IPS DF 4.7 (cell line): ENCODE data around the gene SNRPF.

Experiments used
- DNase-seq: peaks from one replicate; pipeline ENCODE4 v3.0.0-alpha.2; 2013; ENCODE audit warnings: low spot score; ENCODE audit errors: extremely low read depth

The SNRPF gene

DNA sequence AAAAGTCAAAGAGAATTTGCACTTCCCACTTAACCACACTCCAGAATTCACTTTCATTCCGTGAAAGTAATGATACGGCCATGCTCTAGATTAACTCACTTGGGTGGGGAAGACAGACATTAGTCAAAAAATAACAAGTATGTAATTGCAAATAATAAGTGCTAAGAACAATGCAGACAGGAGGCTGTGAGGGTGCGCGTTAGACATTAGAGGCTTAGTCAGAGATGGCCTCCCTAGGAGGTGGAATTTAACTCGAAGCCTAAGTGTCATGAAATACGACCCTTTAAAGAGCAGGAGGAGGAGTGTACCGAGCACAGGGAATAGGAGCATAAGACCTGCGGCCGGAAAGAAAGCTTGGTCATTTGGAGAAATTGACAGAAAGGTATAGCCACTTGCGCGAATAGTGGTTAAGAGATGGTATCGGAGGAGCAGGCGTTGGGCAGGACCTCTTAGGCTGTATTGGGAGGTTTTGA lies 628 bp downstream of the SNRPF start:
- no peak for DNase-seq

GRCh38 chr12:95859947-95860850 lies 1.4 kb downstream of the SNRPF start:
- no peak for DNase-seq

DNA sequence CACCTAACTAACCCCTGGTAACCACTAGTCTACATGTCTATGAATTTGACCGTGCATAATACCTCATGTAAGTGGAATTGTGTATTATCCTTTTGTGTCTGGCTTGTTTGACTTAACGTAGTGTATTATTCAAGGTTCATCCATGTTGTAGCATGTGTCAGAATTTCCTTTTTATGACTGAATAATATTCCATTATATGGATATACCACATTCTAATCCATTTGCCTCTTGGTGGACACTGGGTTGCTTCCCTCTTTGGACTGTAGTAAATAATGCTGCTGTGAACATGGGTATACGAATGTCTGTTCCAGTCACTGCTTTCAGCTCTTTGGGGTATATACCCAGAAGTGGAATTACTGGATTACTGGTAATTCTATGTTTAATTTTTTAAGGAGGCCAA lies 3.3 kb downstream of the SNRPF start:
- DNase-seq = no peak

DNA sequence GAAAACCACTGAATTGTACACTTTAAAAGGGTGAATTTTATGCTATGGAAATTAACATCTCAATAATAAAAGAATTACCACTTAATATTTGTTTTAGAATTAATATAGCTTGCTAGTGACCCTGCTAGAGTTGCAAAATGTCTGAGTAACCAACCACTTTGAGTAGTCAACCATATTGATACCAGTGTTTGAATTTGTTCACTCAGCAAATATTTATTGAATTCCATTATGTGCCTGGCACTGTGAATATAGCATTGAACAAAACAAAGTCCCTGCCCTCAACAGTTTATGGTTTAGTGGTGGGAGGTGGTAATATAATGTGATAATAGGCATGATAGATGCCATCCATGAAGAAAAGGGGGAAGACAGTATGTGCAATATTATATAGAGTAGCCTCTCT lies 4.6 kb downstream of the SNRPF start:
- no peak for DNase-seq

DNA sequence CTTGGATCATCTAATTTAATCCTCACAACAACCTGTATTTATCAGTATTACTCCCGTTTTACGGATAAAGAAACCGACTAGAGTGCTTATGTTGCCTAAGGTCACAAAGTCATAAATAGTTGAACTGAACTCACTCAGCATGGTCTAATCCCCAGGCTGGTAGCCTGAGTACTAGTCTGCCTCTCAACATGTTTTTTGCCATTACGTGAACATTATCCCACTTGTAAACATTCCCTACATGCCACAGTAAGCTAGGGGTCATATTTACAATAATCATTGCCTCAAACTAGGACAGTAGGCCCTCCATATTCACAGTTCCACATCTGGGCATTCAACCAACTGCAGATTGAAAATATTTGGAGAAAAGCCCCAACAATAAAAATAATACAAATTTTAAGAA lies 12.1 kb downstream of the SNRPF start:
- no peak for DNase-seq

DNA sequence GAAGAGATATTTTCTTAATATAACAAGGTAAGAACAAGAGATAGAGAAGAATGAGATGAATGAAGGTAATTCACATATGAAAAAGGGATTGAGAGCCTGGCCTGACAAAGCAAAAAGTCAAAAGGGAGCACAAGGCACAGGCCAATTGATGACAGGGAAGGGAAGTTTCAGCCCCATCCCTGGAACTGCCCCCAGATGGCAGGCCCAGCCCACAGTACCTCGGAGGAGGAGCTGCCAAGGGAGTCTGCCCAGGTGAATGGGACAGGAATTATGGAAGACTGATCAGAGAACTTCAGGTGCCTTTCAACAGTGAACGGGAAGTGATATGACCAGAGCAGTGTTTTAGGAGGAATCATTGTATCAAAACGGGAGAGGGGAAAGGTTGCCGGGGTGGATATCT lies 15.7 kb downstream of the SNRPF start:
- no peak for DNase-seq

GRCh38 chr12:95877622-95878021 lies 18.9 kb downstream of the SNRPF start:
- no peak for DNase-seq

GRCh38 chr12:95880895-95881294 lies 22.1 kb downstream of the SNRPF start:
- no peak for DNase-seq

- DNase-seq = no peak
These were observed 22.7 kb downstream of the SNRPF start for GRCh38 chr12:95881331-95881955.

DNA sequence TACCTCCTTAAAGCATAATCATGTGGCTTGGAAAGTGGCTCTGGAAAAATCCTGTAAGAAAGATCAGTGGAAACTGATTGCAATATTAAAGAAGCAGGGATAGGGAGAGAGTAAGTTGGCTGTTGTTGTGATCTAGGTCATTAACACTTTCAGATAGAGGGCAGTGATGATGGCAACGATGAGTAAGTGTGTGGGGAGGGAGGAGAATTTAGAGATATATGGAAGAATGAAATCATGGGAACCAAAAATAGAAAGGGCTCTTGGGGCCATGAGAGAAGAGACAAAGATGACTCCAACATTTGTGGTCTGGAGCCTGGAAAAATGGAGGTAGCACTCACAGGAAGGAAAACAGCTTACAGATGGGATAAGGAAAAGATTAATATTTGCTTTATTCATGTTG lies 23.3 kb downstream of the SNRPF start:
- DNase-seq = no peak

DNA sequence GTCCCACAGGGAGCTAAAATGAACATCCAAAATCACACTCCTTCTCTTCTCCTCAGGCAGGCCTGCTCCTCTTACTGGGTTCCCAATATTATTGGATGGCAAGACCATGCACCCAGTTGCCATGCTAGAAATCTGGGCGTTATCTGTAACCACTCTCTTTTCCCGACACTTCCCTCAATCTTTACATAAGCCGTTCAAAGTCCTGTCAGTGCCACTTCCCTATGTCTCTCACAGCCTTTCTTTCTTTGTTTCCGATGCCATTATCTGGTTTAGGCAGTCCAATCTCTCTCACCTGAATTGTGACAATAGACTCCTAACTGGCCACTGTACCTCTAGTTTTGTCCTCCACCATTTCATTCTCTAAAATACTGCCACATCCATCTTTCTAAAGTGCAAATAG lies 24.1 kb downstream of the SNRPF start:
- DNase-seq = no peak

DNA sequence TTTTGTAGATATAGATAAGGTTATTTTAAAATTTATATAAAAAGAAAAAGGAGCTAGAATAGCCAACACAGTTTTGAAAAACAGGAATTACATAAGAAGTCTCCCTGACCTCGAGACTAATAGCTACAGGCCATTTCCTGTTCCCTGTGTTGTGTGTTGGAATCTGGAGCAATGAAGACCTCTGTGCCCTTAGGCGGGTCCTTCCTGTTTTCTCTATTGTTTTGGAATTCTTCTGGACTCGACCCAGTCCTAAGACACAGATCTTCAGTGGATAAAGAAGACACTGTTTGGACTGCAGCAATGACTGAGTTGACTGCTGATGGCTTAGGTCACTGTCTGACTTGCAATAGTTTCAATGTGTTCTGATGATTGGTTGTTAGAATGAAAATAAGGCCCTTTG lies 26.2 kb downstream of the SNRPF start:
- DNase-seq = no peak

DNA sequence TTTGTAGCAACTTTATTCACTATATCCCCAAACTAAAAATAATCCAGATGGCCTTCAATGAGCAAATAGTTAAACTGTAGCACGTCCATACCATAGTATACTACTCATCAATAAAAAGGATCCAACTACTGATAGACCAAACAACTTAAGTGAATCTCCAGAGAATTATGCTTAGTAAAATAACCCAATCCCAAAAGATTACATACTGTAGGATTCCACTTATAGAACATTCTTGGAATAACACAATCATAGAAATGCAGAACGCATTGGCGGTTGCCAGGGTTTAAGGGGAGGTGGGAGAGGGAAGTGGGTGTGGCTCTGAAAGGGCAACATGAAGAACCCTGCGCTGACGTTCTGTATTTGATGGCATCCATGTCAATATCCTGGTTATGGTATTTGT lies 28.6 kb downstream of the SNRPF start:
- DNase-seq = no peak

DNA sequence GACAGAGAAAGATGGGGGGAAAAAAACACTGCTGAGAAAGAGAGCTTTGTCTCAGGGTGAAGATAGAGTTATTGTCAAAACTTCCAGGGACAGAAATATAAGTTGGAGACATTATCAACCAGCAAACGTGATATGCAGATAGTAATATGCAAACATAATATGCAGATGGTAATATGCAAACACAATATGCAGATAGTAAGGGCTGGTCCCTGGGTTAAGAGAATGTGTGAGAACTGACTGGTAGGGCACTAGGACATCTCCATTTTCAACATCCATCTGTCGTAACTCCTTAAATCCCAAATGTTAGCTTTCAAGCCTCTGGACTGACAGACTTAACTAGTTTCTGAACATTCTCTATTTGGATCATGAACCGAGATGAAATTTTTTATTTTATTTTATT lies 32.2 kb downstream of the SNRPF start:
- DNase-seq = no peak

DNA sequence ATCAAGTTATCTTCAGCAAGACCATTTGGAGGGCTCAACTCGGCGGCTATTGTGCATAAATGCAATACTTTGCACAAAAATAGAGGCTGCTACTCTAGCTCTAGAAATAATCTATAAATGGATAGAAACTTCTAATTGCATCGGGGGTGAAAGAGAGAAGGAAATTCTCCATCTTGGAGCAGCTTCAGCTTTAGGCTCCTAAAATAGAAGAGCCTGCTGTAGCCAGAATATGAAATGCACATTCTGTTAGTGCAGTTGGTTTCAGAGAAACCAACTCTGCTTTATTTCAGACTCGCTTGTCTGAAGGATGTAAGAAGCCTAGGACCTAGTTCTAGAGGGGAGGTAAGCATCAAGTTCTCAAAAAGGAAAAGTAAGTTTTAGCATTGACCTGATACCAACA lies 38.1 kb downstream of the SNRPF start:
- no peak for DNase-seq

GRCh38 chr12:95898081-95898480 lies 39.3 kb downstream of the SNRPF start:
- no peak for DNase-seq

DNA sequence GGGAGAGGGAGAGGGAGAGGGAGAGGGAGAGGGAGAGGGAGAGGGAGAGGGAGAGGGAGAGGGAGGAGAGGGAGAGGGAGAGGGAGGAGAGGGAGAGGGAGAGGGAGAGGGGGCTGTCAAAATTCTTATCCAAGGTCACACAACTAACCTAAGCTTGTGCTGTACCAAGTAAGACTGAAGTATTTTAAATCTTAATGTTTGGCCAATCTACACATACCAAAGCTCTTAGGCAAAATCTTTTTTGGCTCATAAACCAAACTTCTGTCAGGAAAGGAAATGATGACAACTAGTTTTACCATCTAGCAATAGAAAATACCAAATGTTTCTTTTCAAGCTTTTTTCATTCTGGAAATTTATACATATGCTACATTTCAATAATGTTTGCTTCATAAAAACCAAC lies 49.8 kb downstream of the SNRPF start:
- DNase-seq = no peak

DNA sequence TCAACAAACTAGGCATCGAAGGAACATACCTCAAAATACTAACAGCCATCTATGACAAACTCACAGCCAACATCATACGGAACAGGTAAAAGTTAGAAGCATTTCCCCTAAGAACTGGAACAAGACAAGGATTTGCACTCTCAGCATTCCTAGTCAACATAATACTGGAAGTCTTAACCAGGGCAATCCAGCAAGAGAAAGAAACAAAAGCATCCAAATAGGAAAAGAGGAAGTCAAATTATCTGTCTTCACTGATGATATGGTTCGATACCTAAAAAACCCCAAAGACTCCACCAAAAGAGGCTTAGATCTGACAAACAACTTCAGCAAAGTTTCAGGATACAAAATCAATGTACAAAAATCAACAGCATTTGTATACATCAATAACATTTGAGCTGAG lies 51.1 kb downstream of the SNRPF start:
- no peak for DNase-seq
